RWPE2 (cell line): ENCODE measurements around the gene TTC28.

ENCODE experiments used
- ATAC-seq: fragments of 200-7000 bp; cut with Tn5 transposase; 3 replicates; pipeline ENCODE4 v1.9.1; 2021; ENCODE audit warnings: low read depth
- DNase-seq: peaks from one replicate; pipeline ENCODE4 v3.0.0-alpha.2; 2020; ENCODE audit warnings: low spot score
- H3K27ac ChIP-seq: fragments of 450-650 bp; 2 replicates; pipeline ENCODE4 v1.5.1; 2017; ENCODE audit warnings: mild to moderate bottlenecking; ENCODE audit not compliant: poor library complexity, severe bottlenecking
- H3K27me3 ChIP-seq: fragments of 250-450 bp; sonication (Bioruptor Pico); 2 replicates; pipeline ENCODE4 v1.5.1; 2021; ENCODE audit warnings: mild to moderate bottlenecking, moderate library complexity; ENCODE audit not compliant: insufficient read depth, poor library complexity, severe bottlenecking
- H3K36me3 ChIP-seq: fragments of 250-450 bp; sonication (Bioruptor Pico); 2 replicates; pipeline ENCODE4 v1.5.1; 2020; ENCODE audit warnings: low read depth, mild to moderate bottlenecking, moderate library complexity
- H3K4me1 ChIP-seq: fragments of 250-450 bp; sonication (Bioruptor Pico); 2 replicates; pipeline ENCODE4 v1.5.1; 2021; ENCODE audit warnings: mild to moderate bottlenecking, moderate library complexity; ENCODE audit not compliant: insufficient read depth, poor library complexity, severe bottlenecking
- H3K4me3 ChIP-seq: fragments of 250-450 bp; sonication (Bioruptor Pico); 2 replicates; pipeline ENCODE4 v1.5.1; 2021; ENCODE audit warnings: mild to moderate bottlenecking, moderate library complexity; ENCODE audit not compliant: severe bottlenecking
- H3K9me3 ChIP-seq: fragments of 250-450 bp; sonication (Bioruptor Pico); 2 replicates; pipeline ENCODE4 v1.5.1; 2021; ENCODE audit warnings: mild to moderate bottlenecking, moderate library complexity; ENCODE audit not compliant: severe bottlenecking
- TF ChIP-seq, protein P1 (sequence below): fragments of 450-650 bp; IDR thresholded peaks from one replicate; pipeline ENCODE4 v1.5.1; 2017; ENCODE audit warnings: mild to moderate bottlenecking, moderate library complexity; ENCODE audit not compliant: poor library complexity, severe bottlenecking

TTC28 gene

DNA sequence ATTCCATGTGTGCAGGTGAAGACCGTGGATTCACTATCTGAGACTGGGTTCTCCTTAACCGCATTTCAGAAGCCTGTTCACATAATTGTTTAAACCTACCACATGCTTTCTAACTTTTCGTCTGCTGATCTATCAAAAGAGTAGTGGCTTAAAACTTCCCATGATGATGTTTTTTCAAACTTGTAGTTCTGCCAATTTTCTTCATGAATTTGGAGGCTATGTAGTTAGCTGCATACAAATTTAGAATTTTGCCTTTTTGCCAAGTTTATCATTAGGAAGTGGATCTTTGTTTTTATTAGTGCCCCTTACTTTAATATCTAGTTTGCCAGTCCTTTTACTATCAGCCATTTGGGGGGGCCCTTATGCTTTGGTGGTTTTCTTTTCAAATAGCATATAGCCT is 703.1 kb downstream of the TTC28 start:
- Histone ChIP-seq H3K27ac (no peak overlapping the region), H3K36me3 (no peaks in the 10 kb centered on the region), H3K4me1 (no peaks in the 10 kb centered on the region), H3K4me3 (no peak overlapping the region), H3K9me3 (no peaks in the 10 kb centered on the region), H3K27me3 (no peaks in the 10 kb centered on the region)
- ATAC-seq: no peak
- TF ChIP-seq, protein P1, sequence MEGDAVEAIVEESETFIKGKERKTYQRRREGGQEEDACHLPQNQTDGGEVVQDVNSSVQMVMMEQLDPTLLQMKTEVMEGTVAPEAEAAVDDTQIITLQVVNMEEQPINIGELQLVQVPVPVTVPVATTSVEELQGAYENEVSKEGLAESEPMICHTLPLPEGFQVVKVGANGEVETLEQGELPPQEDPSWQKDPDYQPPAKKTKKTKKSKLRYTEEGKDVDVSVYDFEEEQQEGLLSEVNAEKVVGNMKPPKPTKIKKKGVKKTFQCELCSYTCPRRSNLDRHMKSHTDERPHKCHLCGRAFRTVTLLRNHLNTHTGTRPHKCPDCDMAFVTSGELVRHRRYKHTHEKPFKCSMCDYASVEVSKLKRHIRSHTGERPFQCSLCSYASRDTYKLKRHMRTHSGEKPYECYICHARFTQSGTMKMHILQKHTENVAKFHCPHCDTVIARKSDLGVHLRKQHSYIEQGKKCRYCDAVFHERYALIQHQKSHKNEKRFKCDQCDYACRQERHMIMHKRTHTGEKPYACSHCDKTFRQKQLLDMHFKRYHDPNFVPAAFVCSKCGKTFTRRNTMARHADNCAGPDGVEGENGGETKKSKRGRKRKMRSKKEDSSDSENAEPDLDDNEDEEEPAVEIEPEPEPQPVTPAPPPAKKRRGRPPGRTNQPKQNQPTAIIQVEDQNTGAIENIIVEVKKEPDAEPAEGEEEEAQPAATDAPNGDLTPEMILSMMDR: no peak
- DNase-seq: no peak

DNA sequence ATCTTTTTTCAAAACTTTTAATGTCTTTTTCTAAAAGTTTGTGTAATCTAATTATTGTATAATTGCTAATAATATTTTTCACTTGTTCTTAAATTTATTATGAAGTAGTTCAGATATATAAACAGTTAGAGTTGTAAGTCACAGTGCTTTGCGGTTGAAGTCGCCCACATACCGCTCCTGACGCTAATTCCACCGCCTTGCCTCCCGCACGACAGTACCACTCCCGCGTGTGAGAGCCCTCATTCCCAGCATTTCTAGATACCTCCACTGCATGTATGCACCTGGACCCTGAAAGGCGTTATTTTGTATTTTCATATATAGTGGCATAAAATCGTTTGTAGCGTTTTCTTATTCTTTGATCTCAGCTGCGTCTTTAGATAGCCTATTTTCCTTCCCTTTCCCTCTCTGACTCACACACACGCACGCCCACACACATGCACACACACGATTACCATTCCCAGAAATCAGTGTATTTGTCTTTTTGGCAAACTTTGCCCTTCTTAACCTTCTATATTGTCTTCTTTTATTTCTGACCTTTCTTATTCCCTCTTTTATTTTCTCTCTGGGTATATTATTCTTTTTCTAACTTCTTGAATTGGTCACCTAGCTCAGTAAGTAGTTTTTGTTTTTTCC is 704.1 kb downstream of the TTC28 start:
- Histone ChIP-seq H3K27me3 (no peaks in the 10 kb centered on the region), H3K9me3 (no peaks in the 10 kb centered on the region), H3K36me3 (peaks cover 8% of the 10 kb centered on the region; the same call in 1 of the 2 replicates), H3K4me1 (no peaks in the 10 kb centered on the region), H3K4me3 (no peak overlapping the region), H3K27ac (no peak overlapping the region)
- TF ChIP-seq, protein P1: no peak
- ATAC-seq (no peak), DNase-seq (no peak)

DNA sequence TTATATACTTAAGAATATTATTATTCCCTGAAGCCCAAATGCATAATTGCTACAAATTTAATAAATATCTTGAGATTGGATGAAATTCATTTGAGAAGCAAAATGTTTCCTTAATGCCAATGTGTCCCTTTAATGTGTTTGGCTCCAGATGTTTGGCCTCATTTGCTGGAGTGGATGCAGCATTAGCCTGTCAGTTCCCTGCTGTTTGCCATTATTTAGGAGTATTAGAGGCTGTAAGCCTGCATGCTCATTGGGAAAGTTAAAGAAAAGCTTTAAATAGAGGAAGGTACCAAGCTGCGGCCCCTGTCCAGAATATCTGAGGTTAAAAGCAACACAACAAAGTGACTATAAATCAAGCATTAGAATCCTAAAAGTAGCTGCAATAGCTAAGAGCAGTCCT is 705.8 kb downstream of the TTC28 start:
- Histone ChIP-seq H3K9me3 (no peaks in the 10 kb centered on the region), H3K4me1 (no peaks in the 10 kb centered on the region), H3K27ac (no peak overlapping the region), H3K27me3 (no peaks in the 10 kb centered on the region), H3K36me3 (peaks cover 16% of the 10 kb centered on the region; the same call in 1 of the 2 replicates), H3K4me3 (no peak overlapping the region)
- DNase-seq (no peak), ATAC-seq (no peak)
- TF ChIP-seq, protein P1: no peak

DNA sequence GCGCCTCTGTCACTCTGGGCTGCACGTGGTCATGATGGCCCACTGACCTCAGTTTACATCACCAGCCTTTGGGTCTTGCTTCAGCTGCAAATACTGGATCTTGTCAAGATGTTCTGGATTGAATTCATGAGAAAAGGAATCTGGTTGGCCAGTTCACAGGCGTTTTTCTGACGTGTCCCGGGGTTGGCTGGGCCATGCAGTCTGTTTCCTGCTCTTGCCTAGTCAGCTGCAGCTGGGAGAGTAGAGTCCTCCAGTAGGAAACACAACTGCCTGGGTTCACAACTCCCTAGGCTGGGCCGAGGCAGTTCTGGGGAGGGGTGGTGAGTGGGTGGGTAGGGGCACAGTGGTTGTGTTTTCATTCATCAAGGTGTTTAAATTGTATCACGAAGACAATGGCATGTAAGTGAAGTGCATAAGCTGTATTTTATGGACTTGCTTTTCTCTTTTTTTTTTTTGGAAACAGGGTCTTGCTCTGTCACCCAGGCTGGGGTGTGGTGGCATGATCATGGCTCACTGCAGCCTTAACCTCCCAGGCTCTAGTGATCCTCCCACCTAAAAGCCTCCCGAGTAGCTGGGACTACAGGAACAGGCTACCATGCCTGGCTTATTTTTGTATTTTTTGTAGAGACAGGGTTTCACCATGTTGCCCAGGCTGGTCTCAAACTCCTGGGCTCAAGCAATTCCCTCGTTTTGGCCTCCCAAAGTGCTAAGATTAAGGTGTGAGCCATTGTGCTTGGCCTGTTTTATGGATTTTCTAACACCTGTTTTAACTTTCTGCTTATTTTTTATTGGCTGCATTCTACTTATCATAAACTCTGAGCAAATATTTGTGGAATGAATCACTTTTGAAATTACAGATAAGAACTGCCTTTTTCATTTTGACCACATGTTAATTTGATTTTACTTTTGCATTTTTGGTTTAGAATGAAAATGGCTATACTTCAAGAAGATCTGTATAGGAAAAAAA is 706.6 kb downstream of the TTC28 start:
- no peak overlapping the region for H3K4me3 ChIP-seq
- TF ChIP-seq, protein P1: no peak

More for the DNA sequence above, 706.6 kb downstream of the TTC28 start:
- DNase-seq: no peak
- no peaks in the 10 kb centered on the region for H3K9me3 ChIP-seq
- H3K4me1 ChIP-seq: no peaks in the 10 kb centered on the region
- no peak overlapping the region for H3K27ac ChIP-seq
- H3K36me3 ChIP-seq: peaks cover 16% of the 10 kb centered on the region; the same call in 1 of the 2 replicates
- H3K27me3 ChIP-seq: no peaks in the 10 kb centered on the region
- ATAC-seq: no peak
